GM23248 (cell line): ENCODE measurements around the gene CDC42SE2.

Experiments
- EZH2 ChIP-seq: fragments of 200-600 bp; sonication (generic); IDR thresholded peaks from 2 replicates; pipeline ENCODE4 v1.6.1; 2018; ENCODE audit warnings: antibody characterized with exemption, mild to moderate bottlenecking; ENCODE audit not compliant: insufficient read depth, poor library complexity, severe bottlenecking
- EZH2phosphoT487 ChIP-seq: fragments of 200-600 bp; sonication (generic); IDR thresholded peaks from 2 replicates; pipeline ENCODE4 v1.6.1; 2018; ENCODE audit warnings: antibody characterized with exemption, moderate library complexity, mild to moderate bottlenecking, low read depth; ENCODE audit not compliant: insufficient read depth

GRCh38 chr5:131400585-131400984 is 136.7 kb downstream of the CDC42SE2 start:
- no peak for TF ChIP-seq EZH2
- no peak for TF ChIP-seq EZH2phosphoT487
